Neural cell (in vitro differentiated cells): ENCODE results near the gene TUBGCP2. TPM values are rescaled to one million over a fixed set of nuclear protein-coding genes. Genes with fewer than 3 reads are reported as not detected.

Experiments
- H2AFZ ChIP-seq: fragments of 200-600, 300-800 bp; sonication (generic), shearing (Covaris generic); 2 replicates; pipeline ENCODE4 v1.6.0; 2014; ENCODE audit warnings: low read depth, mild to moderate bottlenecking, antibody characterized with exemption, low read length, moderate library complexity
- H3F3A ChIP-seq: fragments of 200-600 bp; shearing (Covaris generic); 2 replicates; pipeline ENCODE4 v1.6.1; 2016; ENCODE audit warnings: mild to moderate bottlenecking, moderate library complexity, mixed read lengths, antibody characterized with exemption, low read length; ENCODE audit not compliant: insufficient read depth, poor library complexity, severe bottlenecking
- H3K27ac ChIP-seq: fragments of 200-600, 300-800 bp; sonication (generic), shearing (Covaris generic); 2 replicates; pipeline ENCODE4 v1.5.1; 2014; ENCODE audit warnings: mild to moderate bottlenecking, low read length, moderate library complexity
- H3K27me3 ChIP-seq: fragments of 300-800, 200-600 bp; sonication (generic), shearing (Covaris generic); 2 replicates; pipeline ENCODE4 v1.6.0; 2014; ENCODE audit warnings: mild to moderate bottlenecking, low read depth, low read length, moderate library complexity; ENCODE audit not compliant: insufficient read depth
- H3K36me3 ChIP-seq: fragments of 300-800, 200-600 bp; sonication (generic), shearing (Covaris generic); 2 replicates; pipeline ENCODE4 v1.5.1; 2014; ENCODE audit warnings: mild to moderate bottlenecking, antibody characterized with exemption, low read length, moderate library complexity; ENCODE audit not compliant: insufficient read depth
- H3K4me2 ChIP-seq: fragments of 300-800, 200-600 bp; sonication (generic), shearing (Covaris generic); 2 replicates; pipeline ENCODE4 v1.6.0; 2014; ENCODE audit warnings: mild to moderate bottlenecking, low read length
- H3K4me3 ChIP-seq: fragments of 300-800, 200-600 bp; sonication (generic), shearing (Covaris generic); 2 replicates; pipeline ENCODE4 v1.5.1; 2014; ENCODE audit warnings: mild to moderate bottlenecking, low read length, moderate library complexity
- H3K79me2 ChIP-seq: fragments of 200-600 bp; shearing (Covaris generic); replicated peaks from 2 replicates; pipeline ENCODE4 v1.6.0; 2014; ENCODE audit warnings: mild to moderate bottlenecking, low read length, moderate library complexity; ENCODE audit not compliant: insufficient read depth
- H3K9ac ChIP-seq: fragments of 300-800, 200-600 bp; sonication (generic), shearing (Covaris generic); 2 replicates; pipeline ENCODE4 v1.6.1; 2016; ENCODE audit warnings: mild to moderate bottlenecking, low read length, mixed read lengths
- H3K9me2 ChIP-seq: fragments of 200-600 bp; shearing (Covaris generic); 2 replicates; pipeline ENCODE4 v1.6.1; 2016; ENCODE audit warnings: mild to moderate bottlenecking, low read length, mixed read lengths; ENCODE audit not compliant: insufficient read depth
- H3K9me3 ChIP-seq: fragments of 200-600, 300-800 bp; sonication (generic), shearing (Covaris generic); 2 replicates; pipeline ENCODE4 v1.6.1; 2016; ENCODE audit warnings: mild to moderate bottlenecking, mixed run types, low read length, moderate library complexity, mixed read lengths
- H4K20me1 ChIP-seq: fragments of 200-600 bp; shearing (Covaris generic); 2 replicates; pipeline ENCODE4 v1.6.1; 2016; ENCODE audit warnings: mild to moderate bottlenecking, mixed run types; ENCODE audit not compliant: insufficient read depth
- CTCF ChIP-seq: fragments of 450-650 bp; IDR thresholded peaks from 2 replicates; pipeline ENCODE4 v1.5.1; 2014; ENCODE audit warnings: antibody characterized with exemption, mild to moderate bottlenecking, moderate library complexity; ENCODE audit not compliant: poor library complexity, severe bottlenecking
- EP300 ChIP-seq: fragments of 450-650 bp; conservative IDR thresholded peaks from 2 replicates; pipeline ENCODE4 v1.6.1; 2014; ENCODE audit warnings: antibody characterized with exemption, mild to moderate bottlenecking, moderate library complexity; ENCODE audit not compliant: poor library complexity, severe bottlenecking
- EZH2 ChIP-seq: fragments of 200-600, 300-800 bp; shearing (Covaris generic), sonication (generic); IDR thresholded peaks from 2 replicates; pipeline ENCODE4 v1.6.1; 2014; ENCODE audit warnings: antibody characterized with exemption, low read length, borderline replicate concordance, mild to moderate bottlenecking; ENCODE audit not compliant: insufficient read depth, poor library complexity, severe bottlenecking
- MXI1 ChIP-seq: fragments of 450-650 bp; conservative IDR thresholded peaks from 2 replicates; pipeline ENCODE4 v1.6.1; 2014; ENCODE audit warnings: antibody characterized with exemption, mild to moderate bottlenecking; ENCODE audit not compliant: poor library complexity, severe bottlenecking
- POLR2AphosphoS5 ChIP-seq: IDR thresholded peaks from 2 replicates; pipeline ENCODE4 v1.6.1; 2012
- RAD21 ChIP-seq: fragments of 450-650 bp; conservative IDR thresholded peaks from 2 replicates; pipeline ENCODE4 v1.6.1; 2014; ENCODE audit warnings: antibody characterized with exemption, mild to moderate bottlenecking, moderate library complexity
- SMC3 ChIP-seq: fragments of 450-650 bp; conservative IDR thresholded peaks from 2 replicates; pipeline ENCODE4 v1.6.1; 2014; ENCODE audit warnings: antibody characterized with exemption, mild to moderate bottlenecking, moderate library complexity; ENCODE audit not compliant: poor library complexity
- TAF1 ChIP-seq: IDR thresholded peaks from 2 replicates; pipeline ENCODE4 v1.6.1; 2012; ENCODE audit warnings: low read depth
- polyA plus RNA-seq: library from polyadenylated mRNA; depleted of rRNA; stranded (reverse); fragments of >200 nt; gene quantifications from 2 replicates; pipeline ENCODE4 v1.2.3, GENCODE V29; 2014
- TF ChIP-seq, protein P1 (sequence below): IDR thresholded peaks from 2 replicates; pipeline ENCODE4 v1.6.1; 2012; ENCODE audit warnings: borderline replicate concordance

TUBGCP2 gene
- polyA plus RNA-seq, 1 donor from 2014 or later, result 34.5 TPM

- Histone ChIP-seq H3K36me3 (no peaks in the 10 kb centered on the region), H3F3A (no peaks in the 10 kb centered on the region), H2AFZ (no peak overlapping the region), H3K9me3 (no peaks in the 10 kb centered on the region), H3K4me2 (no peak overlapping the region), H3K79me2 (peaks cover 25% of the 10 kb centered on the region), H3K9me2 (no peaks in the 10 kb centered on the region), H3K9ac (no peak overlapping the region), H3K27ac (no peak overlapping the region), H3K27me3 (no peaks in the 10 kb centered on the region), H3K4me3 (peak overlapping the region; percentile 85), H4K20me1 (no peaks in the 10 kb centered on the region)
- TF ChIP-seq EZH2 (no peak), POLR2AphosphoS5 (no peak), CTCF (no peak), MXI1 (no peak), RAD21 (no peak), TAF1 (no peak), SMC3 (no peak), EP300 (no peak)
- TF ChIP-seq, protein P1, sequence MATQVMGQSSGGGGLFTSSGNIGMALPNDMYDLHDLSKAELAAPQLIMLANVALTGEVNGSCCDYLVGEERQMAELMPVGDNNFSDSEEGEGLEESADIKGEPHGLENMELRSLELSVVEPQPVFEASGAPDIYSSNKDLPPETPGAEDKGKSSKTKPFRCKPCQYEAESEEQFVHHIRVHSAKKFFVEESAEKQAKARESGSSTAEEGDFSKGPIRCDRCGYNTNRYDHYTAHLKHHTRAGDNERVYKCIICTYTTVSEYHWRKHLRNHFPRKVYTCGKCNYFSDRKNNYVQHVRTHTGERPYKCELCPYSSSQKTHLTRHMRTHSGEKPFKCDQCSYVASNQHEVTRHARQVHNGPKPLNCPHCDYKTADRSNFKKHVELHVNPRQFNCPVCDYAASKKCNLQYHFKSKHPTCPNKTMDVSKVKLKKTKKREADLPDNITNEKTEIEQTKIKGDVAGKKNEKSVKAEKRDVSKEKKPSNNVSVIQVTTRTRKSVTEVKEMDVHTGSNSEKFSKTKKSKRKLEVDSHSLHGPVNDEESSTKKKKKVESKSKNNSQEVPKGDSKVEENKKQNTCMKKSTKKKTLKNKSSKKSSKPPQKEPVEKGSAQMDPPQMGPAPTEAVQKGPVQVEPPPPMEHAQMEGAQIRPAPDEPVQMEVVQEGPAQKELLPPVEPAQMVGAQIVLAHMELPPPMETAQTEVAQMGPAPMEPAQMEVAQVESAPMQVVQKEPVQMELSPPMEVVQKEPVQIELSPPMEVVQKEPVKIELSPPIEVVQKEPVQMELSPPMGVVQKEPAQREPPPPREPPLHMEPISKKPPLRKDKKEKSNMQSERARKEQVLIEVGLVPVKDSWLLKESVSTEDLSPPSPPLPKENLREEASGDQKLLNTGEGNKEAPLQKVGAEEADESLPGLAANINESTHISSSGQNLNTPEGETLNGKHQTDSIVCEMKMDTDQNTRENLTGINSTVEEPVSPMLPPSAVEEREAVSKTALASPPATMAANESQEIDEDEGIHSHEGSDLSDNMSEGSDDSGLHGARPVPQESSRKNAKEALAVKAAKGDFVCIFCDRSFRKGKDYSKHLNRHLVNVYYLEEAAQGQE, result no peak
Observed at GRCh38 chr10:133309720-133310398, 1.2 kb upstream of the TUBGCP2 start.

GRCh38 chr10:133309100-133309719, 538 bp upstream of the TUBGCP2 start:
- H3K27ac ChIP-seq, result peak overlapping the region; percentile 78
- H3F3A ChIP-seq, result no peaks in the 10 kb centered on the region
- no peak overlapping the region for H3K4me2 ChIP-seq
- peak overlapping the region; percentile 82 for H3K9ac ChIP-seq
- H3K9me2 ChIP-seq, result no peaks in the 10 kb centered on the region
- peaks cover 25% of the 10 kb centered on the region for H3K79me2 ChIP-seq
- no peaks in the 10 kb centered on the region for H4K20me1 ChIP-seq
- peak overlapping the region; percentile 27 for H2AFZ ChIP-seq
- H3K4me3 ChIP-seq, result peak overlapping the region; percentile 85
- no peaks in the 10 kb centered on the region for H3K36me3 ChIP-seq
- TF ChIP-seq TAF1, result peak; percentile 18
- no peak for TF ChIP-seq EP300
- TF ChIP-seq POLR2AphosphoS5, result no peak
- H3K9me3 ChIP-seq, result no peaks in the 10 kb centered on the region
- no peaks in the 10 kb centered on the region for H3K27me3 ChIP-seq
